ENCODE data around the gene RPS6KB1. TPM values are rescaled to one million over a fixed set of nuclear protein-coding genes. Genes with fewer than 3 reads are reported as not detected.
"Not testable (repeated sequence)": the region's sequence is repeated elsewhere in the genome, so short reads cannot be mapped to it uniquely, and the experiment has no call there.

RPS6KB1 gene
- total RNA-seq, 1 donor from 2014 or later, result 24.0 TPM

DNA sequence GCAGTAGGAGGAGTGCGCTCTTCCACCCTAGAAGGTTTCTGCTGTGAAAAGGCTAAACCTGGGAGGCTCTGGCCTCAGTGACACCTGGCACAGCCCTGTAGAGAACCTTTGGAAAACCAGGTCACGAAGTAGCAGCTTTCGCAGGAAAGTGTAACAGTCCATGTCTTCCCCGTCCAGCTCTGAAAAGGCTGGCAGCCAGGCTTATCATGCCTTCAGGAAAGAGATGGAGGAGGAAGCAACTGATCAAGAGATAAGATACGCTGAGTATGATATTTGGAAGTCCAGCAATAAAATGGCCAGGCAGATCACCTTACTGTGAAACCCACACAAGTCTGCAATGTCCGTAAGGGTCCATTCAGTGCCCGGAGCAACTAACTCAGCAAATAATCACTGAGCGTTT lies 22.4 kb upstream of the RPS6KB1 start:
- no peak for DNase-seq (ENCODE audit: low read depth, low spot score)

DNA sequence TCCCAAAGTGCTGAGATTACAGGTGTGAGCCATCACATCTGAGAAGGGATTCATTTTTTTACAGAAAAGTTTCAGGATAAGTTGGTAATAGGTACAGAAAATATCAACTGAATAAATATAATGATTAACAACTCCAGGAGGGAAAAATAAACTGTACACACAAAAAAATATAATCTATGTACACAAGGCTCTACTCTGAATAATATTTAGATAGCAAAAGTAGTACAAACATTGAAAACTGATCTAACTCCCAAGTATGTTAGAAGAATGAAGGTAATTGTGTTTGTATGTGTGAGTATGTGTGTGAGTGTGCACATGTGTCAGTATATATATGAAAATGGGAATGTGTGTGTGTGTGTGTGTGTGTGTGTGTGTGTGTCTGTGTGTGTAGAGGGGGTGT lies 20.6 kb upstream of the RPS6KB1 start:
- DNase-seq (ENCODE audit: low read depth, low spot score), result no peak

DNA sequence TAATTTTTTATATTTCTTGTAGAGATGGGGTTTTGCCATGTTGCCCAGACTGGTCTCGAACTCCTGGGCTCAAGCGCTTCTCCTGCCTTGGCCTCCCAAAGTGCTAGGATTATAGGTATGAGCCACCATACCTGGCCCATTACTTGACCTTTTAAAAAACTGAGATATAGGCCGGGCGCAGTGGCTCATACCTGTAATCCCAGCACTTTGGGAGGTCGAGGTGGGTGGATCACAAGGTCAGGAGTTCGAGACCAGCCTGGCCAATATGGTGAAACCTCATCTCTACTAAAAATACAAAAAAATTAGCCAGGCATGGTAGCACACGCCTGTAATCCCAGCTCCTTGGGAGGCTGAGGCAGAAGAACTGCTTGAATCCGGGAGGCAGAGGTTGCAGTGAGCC lies 19.5 kb upstream of the RPS6KB1 start:
- not testable (repeated sequence) for DNase-seq (ENCODE audit: low read depth, low spot score)

DNA sequence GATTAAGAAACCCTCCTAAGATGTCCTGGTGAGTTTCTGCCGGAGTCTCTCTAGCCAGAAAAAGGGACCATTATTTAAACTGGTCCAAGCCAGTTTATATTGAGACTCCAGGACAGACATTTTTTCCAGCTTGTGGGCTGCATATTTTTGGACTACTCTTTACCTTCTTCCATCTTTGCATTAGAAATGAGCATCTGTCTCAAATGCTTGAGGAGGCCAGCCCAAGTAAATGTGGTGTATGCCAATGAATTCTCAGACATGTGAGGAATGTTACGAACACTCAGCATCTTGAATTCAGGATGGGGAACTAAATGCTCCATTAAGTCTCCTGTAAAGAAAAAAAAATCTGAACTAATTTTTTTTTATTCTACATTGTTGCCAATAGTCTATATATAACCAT lies 18.5 kb upstream of the RPS6KB1 start:
- DNase-seq (ENCODE audit: low read depth, low spot score), result no peak

DNA sequence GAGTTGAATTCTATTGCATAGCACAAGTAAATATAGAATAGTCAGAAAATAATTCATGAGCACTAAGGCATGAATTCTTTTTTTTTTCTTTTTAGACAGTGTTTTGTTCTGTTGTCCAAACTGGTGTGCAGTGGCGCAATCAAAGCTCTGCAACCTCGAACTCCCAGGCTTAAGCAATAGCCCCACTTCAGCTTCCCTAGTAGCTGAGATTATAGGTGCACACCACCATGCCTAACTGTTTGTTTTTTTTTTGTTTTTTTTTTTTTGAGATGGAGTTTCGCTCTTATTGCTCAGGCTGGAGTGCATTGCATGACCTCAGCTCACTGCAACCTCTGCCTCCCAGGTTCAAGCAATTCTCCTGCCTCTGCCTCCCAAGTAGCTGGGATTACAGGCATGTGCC lies 16.8 kb upstream of the RPS6KB1 start:
- DNase-seq (ENCODE audit: low read depth, low spot score), result no peak

DNA sequence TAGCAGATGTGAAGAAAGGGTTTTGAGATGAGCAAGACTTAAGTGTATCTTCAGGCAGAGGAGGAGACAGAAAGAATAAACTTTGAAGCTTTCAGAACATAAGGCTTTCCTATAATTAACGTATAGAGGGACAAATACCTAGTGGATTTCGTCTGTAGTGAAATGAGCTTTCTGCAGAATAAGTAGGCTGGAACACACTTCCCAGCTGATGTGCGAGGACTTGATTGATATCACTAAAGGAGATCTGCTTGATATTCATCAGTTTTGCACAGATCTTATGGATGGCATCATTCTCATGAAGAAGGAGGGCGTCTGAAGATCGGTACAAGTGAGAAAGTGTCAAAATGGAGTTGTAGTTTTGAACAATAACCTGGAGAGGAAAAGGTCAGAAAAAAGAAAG lies 15.0 kb upstream of the RPS6KB1 start:
- DNase-seq (ENCODE audit: low read depth, low spot score), result no peak

DNA sequence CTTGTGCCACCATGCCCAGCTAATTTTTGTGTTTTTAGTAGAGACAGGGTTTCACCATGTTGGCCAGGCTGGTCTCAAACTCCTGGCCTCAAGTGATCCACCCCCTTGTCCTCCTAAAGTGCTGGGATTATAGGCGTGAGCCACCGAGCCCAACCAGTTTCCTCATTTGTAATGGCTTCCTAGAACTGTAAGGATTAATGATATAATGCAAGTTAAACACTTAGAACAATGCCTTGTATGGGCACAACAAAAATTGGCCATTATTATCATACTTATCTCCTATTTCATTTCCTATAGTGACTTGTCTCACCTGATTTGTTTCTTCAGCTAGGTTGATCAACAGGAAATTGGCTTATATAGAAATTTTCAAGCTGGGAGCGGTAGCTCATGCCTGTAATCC lies 14.3 kb upstream of the RPS6KB1 start:
- DNase-seq (ENCODE audit: low read depth, low spot score), result no peak

DNA sequence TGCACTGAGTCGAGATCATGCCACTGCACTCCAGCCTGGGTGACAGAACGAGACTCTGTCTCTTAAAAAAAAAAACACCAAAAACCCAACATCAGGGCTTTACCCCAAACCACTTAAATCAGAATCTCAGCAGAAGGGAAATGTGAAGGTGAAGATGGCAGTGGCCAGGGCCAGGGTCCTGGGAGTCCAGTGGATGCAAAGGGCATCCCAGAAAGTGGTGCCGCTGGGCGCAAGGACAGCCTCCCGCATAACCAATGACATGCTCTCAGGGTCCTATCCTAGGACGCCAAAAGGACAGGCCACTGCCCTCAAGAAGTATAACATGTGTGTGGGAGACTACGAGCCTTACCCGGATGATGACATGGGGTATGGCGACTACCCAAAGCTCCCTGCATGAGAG lies 8.1 kb upstream of the RPS6KB1 start:
- DNase-seq (ENCODE audit: low read depth, low spot score), result no peak

DNA sequence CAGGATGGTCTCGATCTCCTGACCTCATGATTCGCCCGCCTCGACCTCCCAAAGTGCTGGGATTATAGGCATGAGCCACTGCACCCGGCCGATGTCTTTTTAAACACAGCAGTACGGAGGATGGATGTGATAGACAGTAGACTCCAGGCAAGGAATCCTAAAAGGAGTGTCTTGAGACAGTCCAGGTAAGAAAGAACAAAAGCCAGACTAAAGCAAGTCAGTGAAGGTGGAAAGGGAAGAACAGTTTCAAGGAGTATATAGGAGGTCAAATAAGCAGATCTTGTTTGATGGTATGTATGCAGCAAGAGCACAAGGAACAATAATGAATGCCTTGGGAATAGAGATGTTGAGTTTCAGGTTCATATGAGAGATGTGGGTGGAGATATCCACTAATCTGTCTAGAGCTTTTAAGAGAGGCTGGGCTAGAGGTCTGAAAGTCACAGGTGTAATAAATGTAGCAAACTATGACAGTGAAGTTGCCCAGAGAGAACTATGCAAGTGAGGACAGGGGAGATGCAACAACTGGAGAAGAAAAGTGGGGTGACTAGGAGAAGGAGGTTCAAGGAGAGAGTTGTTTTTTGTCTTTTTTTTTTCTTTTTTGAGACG lies 4.7 kb upstream of the RPS6KB1 start:
- DNase-seq (ENCODE audit: low read depth, low spot score), result no peak

DNA sequence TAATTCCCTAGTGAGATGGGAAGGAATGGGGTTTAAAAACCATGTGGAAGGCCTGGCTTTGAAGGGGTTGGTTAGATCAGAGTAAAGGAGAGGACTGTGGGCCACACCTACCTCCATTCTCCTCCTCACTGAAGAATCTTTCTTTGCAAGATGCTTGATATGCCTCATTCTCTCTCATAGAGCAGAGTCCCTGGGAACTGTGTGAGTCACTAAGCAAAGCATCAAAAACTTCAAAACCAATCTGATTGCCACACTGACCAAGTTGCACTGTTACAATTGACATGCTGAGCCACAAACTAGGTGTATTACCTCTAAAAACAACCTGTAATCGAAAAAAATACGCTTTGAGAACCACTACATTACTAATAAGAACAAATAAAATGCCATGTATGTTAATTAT lies 2.2 kb upstream of the RPS6KB1 start:
- DNase-seq (ENCODE audit: low read depth, low spot score), result no peak

DNA sequence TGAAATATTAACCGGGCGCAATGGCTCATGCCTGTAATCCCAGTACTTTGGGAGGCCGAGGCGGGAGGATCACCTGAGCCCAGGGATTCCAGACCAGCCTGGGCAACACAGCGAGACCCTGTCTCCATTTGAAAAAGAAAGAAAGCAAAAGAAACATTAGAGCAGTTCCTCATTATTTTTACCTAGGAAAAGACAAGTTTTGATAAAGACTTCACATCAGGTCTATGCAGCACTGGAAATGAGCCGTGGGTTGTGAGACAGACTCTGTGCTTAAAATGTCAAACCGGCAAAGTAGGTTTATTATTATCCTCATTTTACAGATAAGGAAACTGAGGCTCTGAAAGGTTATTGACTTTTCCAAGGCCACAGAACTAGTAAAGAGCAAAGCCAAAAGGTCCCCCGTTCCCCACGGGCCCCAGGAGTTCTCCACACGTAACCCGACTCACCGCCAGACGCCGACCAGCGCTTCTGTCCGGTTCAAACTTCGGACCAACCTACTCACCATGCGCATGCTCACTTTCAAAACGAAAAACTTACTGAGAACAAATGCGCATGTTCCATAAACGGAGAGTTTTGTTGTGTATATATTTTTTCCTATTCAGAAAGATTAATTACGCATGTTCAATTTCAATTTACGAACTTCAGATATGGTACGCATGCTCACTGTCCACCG lies 534 bp upstream of the RPS6KB1 start:
- DNase-seq (ENCODE audit: low read depth, low spot score), result no peak

DNA sequence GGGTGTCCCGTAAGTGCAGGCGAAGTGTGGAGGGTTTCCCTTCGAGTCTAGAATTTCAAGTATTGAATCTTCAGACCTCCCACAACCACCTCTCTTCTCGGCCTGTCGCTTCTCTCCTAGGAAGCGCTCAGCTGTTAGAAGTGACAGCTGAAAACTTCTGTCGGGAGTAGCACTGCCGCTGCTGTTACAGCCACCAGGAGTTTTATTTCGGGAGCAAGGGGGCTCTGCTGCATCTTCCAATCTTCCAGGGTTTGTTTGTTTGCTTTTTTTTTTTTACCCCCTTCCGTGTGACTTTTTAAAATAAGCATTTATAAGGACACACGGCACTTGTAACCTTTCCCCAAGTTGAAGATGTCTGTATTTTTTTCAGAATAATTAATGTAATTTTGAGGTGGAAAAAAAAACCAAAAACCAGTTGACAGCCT lies 767 bp downstream of the RPS6KB1 start:
- DNase-seq (ENCODE audit: low read depth, low spot score), result no peak

DNA sequence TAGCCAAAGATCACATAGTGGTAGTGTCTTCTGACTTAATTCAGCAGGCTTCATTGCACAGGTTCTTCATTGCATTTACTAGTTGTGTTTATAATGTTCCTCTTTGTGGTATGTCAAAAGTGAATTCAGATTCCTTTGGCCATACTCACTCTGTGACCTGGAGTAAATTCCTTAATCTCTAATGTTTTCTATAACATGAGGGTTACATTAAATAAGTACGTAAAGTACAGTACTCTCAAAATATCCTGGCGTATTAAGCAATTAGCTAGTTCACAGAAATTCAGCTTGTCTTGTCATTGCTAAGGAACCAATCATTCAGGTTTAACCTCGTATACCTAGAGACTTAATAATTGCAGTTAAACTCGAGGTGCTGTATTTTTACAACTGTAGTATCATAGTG lies 4.2 kb downstream of the RPS6KB1 start:
- DNase-seq (ENCODE audit: low read depth, low spot score), result no peak

DNA sequence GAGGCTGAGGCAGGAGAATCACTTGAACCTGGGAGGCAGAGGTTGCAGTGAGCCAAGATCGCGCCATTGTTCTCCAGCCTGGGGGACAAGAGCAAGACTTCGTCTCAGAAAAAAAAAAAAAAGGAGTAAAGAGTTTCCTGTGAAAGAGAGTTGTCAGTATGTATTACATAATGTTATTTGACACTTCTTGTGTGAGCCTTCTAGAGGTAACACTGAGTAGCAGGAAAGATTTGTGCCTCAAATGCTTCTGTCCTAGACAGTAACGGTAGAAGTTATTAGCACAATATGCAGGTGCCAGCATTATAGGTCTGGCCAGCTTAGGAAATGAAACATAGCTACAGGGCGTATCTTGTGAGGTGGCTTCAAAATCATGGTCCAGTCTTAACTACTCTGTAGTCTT lies 6.2 kb downstream of the RPS6KB1 start:
- DNase-seq (ENCODE audit: low read depth, low spot score), result no peak

DNA sequence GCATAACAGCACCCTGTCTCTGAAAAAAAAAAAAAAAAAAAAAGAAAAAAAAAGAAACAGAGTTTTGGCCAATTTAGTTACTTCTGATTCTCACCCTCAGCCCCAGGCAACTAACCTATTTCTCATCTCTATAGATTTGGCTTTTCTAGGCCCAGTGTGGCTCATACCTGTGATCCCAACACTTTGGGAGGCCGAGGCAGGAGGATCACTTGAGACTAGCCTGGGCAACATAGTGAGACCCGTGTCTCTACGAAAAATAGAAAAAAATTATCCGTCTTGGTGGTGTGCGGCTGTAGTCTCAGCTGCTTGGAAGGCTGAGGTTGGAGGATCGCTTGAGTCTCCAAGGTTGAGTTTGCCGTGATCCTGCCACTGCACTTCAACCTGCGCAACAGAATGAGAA lies 8.7 kb downstream of the RPS6KB1 start:
- no peak for DNase-seq (ENCODE audit: low read depth, low spot score)

DNA sequence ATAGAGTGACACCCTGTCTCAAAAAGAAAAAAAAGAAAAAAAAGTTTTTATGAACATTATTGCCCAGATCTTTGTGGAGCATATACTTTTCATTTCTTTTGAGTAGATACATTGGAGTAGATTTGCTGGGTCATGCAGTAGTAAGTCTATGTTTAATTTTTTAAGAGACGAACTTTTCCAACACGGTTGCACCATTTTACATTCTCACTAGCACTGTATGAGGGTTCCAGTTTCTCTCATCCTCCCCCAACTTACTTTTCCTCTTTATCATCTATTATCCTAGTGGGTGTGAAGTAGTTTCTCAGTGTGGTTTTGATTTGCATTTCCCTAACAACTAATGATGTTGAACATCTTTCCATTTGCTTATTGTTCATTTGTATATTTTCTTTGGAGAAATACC lies 10.5 kb downstream of the RPS6KB1 start:
- no peak for DNase-seq (ENCODE audit: low read depth, low spot score)

DNA sequence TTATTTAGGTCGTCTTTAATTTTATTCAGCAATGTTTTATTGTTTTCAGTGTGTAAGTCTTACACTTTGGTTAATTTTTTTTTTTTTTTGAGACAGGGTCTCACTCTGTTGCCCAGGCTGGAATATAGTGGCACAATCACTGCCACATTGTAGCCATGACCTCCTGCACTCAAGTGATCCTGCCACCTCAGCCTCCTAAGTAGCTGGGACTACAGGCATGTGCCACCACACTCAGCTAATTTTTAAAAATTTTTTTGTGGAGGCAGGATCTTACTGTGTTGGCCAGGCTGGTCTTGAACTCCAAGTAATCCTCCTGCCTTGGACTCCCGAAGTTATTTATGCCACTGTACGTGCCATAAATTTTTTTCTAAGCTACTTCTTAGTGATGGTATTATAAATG lies 14.5 kb downstream of the RPS6KB1 start:
- DNase-seq (ENCODE audit: low read depth, low spot score), result no peak

DNA sequence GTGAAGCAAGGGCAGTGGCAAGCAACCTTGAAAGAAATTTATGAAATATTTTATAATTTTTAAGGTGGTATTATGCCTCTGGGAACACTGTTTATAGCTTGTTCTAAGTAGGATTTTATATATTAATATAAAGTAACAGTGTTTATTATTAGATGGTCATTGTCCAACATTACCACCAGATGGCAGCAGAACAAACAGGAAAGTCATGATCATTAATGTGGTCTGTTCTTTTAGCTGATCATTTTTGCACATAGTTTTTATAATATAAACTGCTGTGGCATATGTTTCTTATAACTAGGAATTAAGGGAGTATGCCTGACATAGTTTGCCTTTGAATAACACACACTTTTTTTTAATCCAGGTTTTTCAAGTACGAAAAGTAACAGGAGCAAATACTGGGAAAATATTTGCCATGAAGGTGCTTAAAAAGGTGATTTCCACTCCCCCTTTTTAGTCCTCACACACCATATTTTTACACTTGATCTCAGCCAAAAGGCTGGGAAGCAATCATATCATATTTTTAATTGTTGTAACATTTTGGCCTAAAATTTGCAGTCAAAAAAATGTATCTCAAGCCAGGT lies 21.4 kb downstream of the RPS6KB1 start:
- DNase-seq (ENCODE audit: low read depth, low spot score), result no peak

DNA sequence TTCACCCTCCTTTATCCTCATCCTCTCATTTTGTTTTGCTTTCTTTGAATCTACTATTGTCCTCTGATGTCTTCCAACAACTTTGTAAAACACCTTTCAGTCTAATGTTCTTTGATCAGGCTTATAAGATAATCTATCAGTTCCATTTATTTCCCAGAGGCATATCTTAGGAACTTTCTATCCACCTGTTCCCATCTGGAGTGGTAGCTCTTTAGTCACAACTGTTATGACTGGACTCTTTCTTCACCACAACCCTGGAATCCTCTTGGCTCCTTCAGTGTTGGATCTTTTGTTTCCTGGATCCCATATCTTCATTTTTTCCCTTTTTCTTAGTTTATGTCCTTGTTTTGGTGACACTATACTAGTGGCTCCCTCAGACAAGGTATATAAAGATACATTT lies 23.5 kb downstream of the RPS6KB1 start:
- DNase-seq (ENCODE audit: low read depth, low spot score), result no peak

DNA sequence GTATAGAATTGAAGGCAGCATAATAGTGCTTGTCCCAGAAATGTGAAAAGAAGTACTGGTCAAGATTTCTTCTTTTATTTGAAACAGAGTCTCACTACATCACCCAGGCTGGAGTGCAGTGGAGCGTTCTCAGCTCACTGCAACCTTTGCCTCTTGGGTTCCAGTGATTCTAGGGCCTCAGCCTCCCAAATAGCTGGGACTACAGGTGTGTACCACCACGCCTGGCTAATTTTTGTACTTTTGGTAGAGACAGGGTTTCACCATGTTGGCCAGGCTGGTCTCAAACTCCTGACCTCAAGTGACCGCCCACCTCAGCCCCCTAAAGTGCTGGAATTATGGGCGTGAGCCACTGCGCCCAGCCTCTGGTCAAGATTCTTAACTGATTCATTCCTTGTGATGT lies 27.7 kb downstream of the RPS6KB1 start:
- DNase-seq (ENCODE audit: low read depth, low spot score), result not testable (repeated sequence)

DNA sequence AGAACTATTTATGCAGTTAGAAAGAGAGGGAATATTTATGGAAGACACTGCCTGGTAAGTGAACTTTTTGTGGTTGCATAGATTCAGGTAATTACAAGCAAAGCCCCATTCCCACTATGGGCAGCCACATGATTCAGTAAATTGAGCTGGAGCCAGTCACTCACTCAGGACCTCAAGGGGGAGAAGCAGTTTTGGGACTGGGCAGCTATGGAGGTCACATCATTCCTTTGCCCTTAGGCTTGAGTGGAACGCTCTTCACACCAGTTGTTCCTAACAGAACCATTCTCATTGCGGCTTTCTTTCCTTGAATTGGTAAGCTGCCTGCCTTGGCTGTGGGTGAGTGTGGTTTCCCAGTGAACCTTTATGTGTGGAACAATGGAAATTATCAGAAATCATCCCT lies 37.2 kb downstream of the RPS6KB1 start:
- DNase-seq (ENCODE audit: low read depth, low spot score), result not testable (repeated sequence)

DNA sequence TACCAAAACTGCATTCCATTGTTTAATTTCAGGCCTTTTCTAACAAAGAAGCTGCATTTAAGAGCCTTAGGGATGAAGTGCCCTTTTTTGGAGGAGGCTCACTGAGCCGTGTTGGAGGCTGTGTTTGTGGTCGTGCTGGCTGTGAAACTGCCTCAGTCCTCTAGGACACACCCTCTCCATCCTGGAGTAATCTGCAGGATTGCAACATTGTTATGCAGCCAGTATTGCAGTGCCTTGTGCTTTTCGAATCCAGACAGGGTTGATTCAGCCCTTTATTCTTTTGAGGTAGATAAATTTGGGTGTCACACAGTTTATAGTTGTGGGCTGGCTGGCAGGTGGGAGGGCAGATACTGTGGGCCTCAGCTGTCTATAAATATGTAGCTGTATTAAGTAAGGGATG lies 37.8 kb downstream of the RPS6KB1 start:
- not testable (repeated sequence) for DNase-seq (ENCODE audit: low read depth, low spot score)

DNA sequence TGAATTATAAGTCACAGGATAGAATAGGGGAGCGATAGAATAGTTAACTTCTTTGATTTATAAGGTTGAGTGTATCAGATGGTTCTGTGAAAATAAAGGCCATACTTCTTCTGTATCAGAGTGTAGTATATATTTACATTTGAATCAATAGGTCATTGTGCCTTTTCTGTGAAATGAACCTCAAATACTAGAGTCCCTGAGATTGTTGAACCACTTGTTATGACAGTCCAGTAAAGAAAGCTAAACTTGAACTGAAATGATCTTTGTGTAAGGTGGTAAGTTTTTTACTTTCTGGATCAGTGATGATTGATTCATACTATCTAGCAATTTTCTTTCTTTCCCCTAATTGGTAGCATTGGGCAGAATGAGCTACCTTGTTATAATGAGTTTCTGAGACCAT lies 40.4 kb downstream of the RPS6KB1 start:
- not testable (repeated sequence) for DNase-seq (ENCODE audit: low read depth, low spot score)
